GM12873 (cell line): ENCODE results near the gene MYO16.

Experiments used
- CTCF ChIP-seq: IDR thresholded peaks from 2 replicates; pipeline ENCODE4 v1.5.1; 2012; ENCODE audit warnings: low read depth, mild to moderate bottlenecking, moderate library complexity, low read length, control low read depth; ENCODE audit not compliant: insufficient read depth; ENCODE audit errors: missing control alignments

The MYO16 gene

DNA sequence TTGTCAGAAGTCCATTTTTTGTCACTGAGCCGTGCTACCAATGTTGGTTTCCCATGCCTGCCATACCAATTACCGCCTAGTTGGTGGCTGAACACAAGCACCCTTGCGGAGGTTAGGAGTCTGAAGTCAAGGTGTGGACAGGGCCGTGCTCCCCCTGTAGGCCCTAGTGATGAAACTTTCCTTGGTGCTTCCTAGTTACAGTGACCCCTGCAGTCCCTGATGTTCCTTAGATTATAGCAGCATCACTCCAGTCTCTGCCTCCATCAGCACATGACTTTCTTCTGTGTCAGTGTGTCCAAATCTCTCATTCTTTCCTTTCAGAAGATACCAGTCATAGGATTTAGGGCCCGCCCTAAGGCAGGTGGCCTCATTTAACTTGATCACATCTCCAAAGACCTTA, 99.0 kb downstream of the MYO16 start:
- TF ChIP-seq CTCF, result no peak

DNA sequence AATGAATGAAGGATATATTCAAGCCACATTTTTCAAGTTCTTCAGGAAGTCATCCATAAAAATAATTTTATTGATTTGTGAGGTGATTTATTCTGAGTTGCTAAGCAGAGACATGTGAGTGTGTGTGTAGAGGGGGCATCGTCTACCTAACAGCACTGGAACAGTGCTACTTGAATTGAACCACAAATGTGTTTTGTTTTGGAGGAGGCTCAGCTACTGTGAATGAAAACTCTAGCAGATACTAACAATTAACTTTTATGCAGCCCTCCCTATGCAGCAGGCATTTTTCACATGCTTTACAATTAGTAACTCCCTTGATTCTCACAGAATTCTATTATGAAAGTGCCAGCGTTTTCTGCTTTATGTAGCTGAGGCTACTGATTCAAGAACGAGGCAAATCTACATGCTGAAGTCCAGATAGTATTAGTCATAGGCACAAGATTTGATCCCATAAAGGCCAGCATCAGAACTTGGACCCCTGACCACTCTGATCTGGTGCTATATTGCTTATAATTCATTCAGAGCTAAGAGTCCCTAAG, 103.7 kb downstream of the MYO16 start:
- TF ChIP-seq CTCF, result no peak

DNA sequence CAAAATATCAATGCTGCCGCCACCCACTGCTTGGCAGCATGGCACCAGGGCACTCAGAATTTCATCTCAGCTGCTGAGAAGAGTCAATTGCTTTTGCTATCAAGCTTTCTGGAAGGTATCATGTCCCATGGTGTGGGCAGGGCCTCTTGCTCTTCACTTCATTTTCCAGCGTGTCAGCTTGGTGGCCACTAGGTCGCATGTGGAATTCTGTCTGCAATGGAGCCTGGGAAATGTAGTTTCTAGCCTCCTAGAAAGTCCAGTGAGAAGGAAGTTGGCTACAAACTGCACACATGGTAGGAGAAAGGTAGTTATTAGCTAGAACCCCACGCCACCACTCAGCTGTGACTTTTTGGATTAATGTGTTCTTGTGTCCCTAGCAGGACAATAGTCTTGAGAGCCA, 105.3 kb downstream of the MYO16 start:
- TF ChIP-seq CTCF, result no peak

- TF ChIP-seq CTCF, result no peak
Measured at GRCh38 chr13:108741930-108742329, 112.5 kb downstream of the MYO16 start.

GRCh38 chr13:108742701-108743451, 113.5 kb downstream of the MYO16 start:
- no peak for TF ChIP-seq CTCF

- no peak for TF ChIP-seq CTCF
Measured at GRCh38 chr13:108743522-108743921, 114.1 kb downstream of the MYO16 start.

GRCh38 chr13:108747843-108748242, 118.4 kb downstream of the MYO16 start:
- no peak for TF ChIP-seq CTCF
